ENCODE measurements around the gene TUBB3. TPM values are rescaled to one million over a fixed set of nuclear protein-coding genes. Genes with fewer than 3 reads are reported as not detected.

Gene TUBB3
- total RNA-seq, 1 experiment from 2014 or later: 209 TPM

GRCh38 chr16:89981414-89981813 lies 58.3 kb downstream of the TUBB3 start:
- no peak overlapping the region for H3K27ac Mint-ChIP-seq
- POLR2A ChIA-PET: no interaction called here
- no peak for DNase-seq (ENCODE audit: low spot score)
- no peak overlapping the region for H3K4me3 Mint-ChIP-seq
- CTCF ChIA-PET: no interaction called here
- H3K9me3 Mint-ChIP-seq: no peaks in the 10 kb centered on the region
- peaks cover 53% of the 10 kb centered on the region for H3K36me3 Mint-ChIP-seq
- TF ChIP-seq ESRRA (CRISPR knock-in tag; IDR thresholded peaks at IDR 0.05; ENCODE audit: borderline replicate concordance) (no peak), CDX4 (CRISPR knock-in tag; IDR thresholded peaks at IDR 0.05; ENCODE audit: borderline replicate concordance) (no peak), MAX (CRISPR knock-in tag; IDR thresholded peaks at IDR 0.05) (no peak), CTCF (IDR thresholded peaks at IDR 0.05) (no peak), RELA (CRISPR knock-in tag; IDR thresholded peaks at IDR 0.05; ENCODE audit: borderline replicate concordance) (no peak), SOX15 (CRISPR knock-in tag; IDR thresholded peaks at IDR 0.05) (no peak), E2F4 (CRISPR knock-in tag; IDR thresholded peaks at IDR 0.05; ENCODE audit: borderline replicate concordance, low read depth) (no peak), PRDM15 (CRISPR knock-in tag; IDR thresholded peaks at IDR 0.05) (no peak), HMGXB4 (CRISPR knock-in tag; IDR thresholded peaks at IDR 0.05) (no peak), ZNF396 (CRISPR knock-in tag; IDR thresholded peaks at IDR 0.05; ENCODE audit: borderline replicate concordance) (no peak), ELF4 (CRISPR knock-in tag; IDR thresholded peaks at IDR 0.05; ENCODE audit: low read depth) (no peak), ZSCAN18 (CRISPR knock-in tag; IDR thresholded peaks at IDR 0.05) (no peak), MYBL2 (CRISPR knock-in tag; IDR thresholded peaks at IDR 0.05) (no peak), NFE2L1 (CRISPR knock-in tag; IDR thresholded peaks at IDR 0.05) (no peak)
- no peaks in the 10 kb centered on the region for H3K27me3 Mint-ChIP-seq (ENCODE audit: low read depth)
- H3K4me1 Mint-ChIP-seq: no peaks in the 10 kb centered on the region
- ATAC-seq: no peak

GRCh38 chr16:89982318-89982717 lies 59.2 kb downstream of the TUBB3 start:
- no peaks in the 10 kb centered on the region for H3K9me3 Mint-ChIP-seq
- TF ChIP-seq ZNF425 (CRISPR knock-in tag; conservative IDR thresholded peaks at IDR 0.05) (no peak), HMGA2 (CRISPR knock-in tag; IDR thresholded peaks at IDR 0.05) (no peak), CDX4 (CRISPR knock-in tag; IDR thresholded peaks at IDR 0.05; ENCODE audit: borderline replicate concordance) (no peak), PREB (CRISPR knock-in tag; IDR thresholded peaks at IDR 0.05; ENCODE audit: borderline replicate concordance) (no peak), ATF1 (CRISPR knock-in tag; IDR thresholded peaks at IDR 0.05) (no peak), USF2 (CRISPR knock-in tag; IDR thresholded peaks at IDR 0.05) (no peak)
- H3K27me3 Mint-ChIP-seq (ENCODE audit: low read depth): no peaks in the 10 kb centered on the region
- ChIA-PET POLR2A (no interaction called here), CTCF (no interaction called here)
- no peaks in the 10 kb centered on the region for H3K4me1 Mint-ChIP-seq
- H3K4me3 Mint-ChIP-seq: no peak overlapping the region
- no peak overlapping the region for H3K27ac Mint-ChIP-seq
- DNase-seq (ENCODE audit: low spot score) (no peak), ATAC-seq (no peak)
- peaks cover 60% of the 10 kb centered on the region for H3K36me3 Mint-ChIP-seq

Data from WTC11 (cell line).